Measurements from ENCODE around the gene SPTLC1.
"Not testable (repeated sequence)": the region's sequence is repeated elsewhere in the genome, so short reads cannot be mapped to it uniquely, and the experiment has no call there.

Gene SPTLC1

GRCh38 chr9:92019658-92020057 lies 95.6 kb downstream of the SPTLC1 start:
- Mint-ChIP-seq H3K9me3 (peaks cover 9% of the 10 kb centered on the region), H3K27ac (no peak overlapping the region), H3K27me3 (no peaks in the 10 kb centered on the region), H3K4me3 (no peak overlapping the region), H3K4me1 (no peaks in the 10 kb centered on the region), H3K36me3 (no peaks in the 10 kb centered on the region)
- no peak for DNase-seq (ENCODE audit: low spot score in 2 of 2)
- ATAC-seq (ENCODE audit: low read depth), result no peak

DNA sequence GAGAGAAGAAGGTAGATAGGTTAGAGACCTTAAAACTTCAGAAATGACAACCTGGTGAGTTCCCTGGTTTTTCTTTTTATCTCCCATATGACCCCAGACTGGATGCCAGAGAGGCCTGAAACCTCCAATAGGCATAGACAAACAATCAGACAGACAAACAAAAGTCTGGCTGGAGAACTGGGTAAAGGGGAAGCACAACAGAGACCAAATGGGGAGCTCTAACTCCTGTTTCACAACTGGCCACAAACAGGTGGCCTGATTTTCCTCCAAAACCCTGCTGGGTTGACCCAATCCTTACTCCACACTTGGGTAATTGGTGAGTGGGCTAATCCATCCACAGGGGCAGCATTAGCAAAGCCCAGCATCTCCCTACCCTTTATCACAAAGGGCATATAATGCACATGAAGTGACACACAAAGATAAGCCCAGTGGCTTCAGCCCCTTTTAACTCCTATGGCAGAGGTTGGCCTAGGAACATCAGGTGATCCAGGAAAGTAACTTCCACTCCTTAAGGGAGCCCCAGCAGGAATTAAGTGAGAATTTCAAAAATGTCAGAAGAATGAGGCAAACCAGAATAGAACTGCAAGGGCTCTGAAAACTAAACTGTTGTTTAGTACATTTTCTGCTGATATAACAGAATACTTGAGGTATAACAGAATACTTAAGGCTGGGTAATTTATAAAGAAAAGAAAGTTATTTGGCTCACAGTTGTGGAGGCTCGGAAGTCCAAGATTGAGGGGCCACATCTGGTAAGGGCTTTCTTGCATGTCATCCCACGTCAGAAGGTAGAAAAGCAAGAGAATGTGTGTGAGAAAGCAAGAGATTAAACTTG lies 104.3 kb downstream of the SPTLC1 start:
- ATAC-seq (ENCODE audit: low read depth) (no peak), DNase-seq (ENCODE audit: low spot score in 2 of 2) (no peak)
- Mint-ChIP-seq H3K4me3 (no peak overlapping the region), H3K9me3 (peaks cover 9% of the 10 kb centered on the region), H3K27ac (no peak overlapping the region), H3K27me3 (peaks cover 7% of the 10 kb centered on the region), H3K36me3 (no peaks in the 10 kb centered on the region), H3K4me1 (no peaks in the 10 kb centered on the region)

GRCh38 chr9:92010253-92010652 lies 105.0 kb downstream of the SPTLC1 start:
- not testable (repeated sequence) for H3K4me3 Mint-ChIP-seq

GRCh38 chr9:92008041-92008440 lies 107.2 kb downstream of the SPTLC1 start:
- H3K9me3 Mint-ChIP-seq, result no peaks in the 10 kb centered on the region

More at GRCh38 chr9:92010253-92010652, 105.0 kb downstream of the SPTLC1 start:
- DNase-seq (ENCODE audit: low spot score in 2 of 2); H3K9me3 Mint-ChIP-seq; H3K36me3 Mint-ChIP-seq; ATAC-seq (ENCODE audit: low read depth); H3K27ac Mint-ChIP-seq; H3K4me1 Mint-ChIP-seq; H3K27me3 Mint-ChIP-seq: not testable (repeated sequence)

GRCh38 chr9:92004045-92004392 lies 111.2 kb downstream of the SPTLC1 start:
- ATAC-seq (ENCODE audit: low read depth) (no peak), DNase-seq (ENCODE audit: low spot score in 2 of 2) (no peak)
- peaks cover 5% of the 10 kb centered on the region for H3K27me3 Mint-ChIP-seq
- H3K36me3 Mint-ChIP-seq, result no peaks in the 10 kb centered on the region
- no peak overlapping the region for H3K4me3 Mint-ChIP-seq
- H3K4me1 Mint-ChIP-seq, result no peaks in the 10 kb centered on the region
- H3K27ac Mint-ChIP-seq, result no peak overlapping the region
- no peaks in the 10 kb centered on the region for H3K9me3 Mint-ChIP-seq

More at GRCh38 chr9:92008041-92008440, 107.2 kb downstream of the SPTLC1 start:
- ATAC-seq (ENCODE audit: low read depth) (no peak), DNase-seq (ENCODE audit: low spot score in 2 of 2) (no peak)
- Mint-ChIP-seq H3K36me3 (no peaks in the 10 kb centered on the region), H3K27ac (no peak overlapping the region), H3K4me1 (no peaks in the 10 kb centered on the region), H3K27me3 (peaks cover 7% of the 10 kb centered on the region), H3K4me3 (no peak overlapping the region)

DNA sequence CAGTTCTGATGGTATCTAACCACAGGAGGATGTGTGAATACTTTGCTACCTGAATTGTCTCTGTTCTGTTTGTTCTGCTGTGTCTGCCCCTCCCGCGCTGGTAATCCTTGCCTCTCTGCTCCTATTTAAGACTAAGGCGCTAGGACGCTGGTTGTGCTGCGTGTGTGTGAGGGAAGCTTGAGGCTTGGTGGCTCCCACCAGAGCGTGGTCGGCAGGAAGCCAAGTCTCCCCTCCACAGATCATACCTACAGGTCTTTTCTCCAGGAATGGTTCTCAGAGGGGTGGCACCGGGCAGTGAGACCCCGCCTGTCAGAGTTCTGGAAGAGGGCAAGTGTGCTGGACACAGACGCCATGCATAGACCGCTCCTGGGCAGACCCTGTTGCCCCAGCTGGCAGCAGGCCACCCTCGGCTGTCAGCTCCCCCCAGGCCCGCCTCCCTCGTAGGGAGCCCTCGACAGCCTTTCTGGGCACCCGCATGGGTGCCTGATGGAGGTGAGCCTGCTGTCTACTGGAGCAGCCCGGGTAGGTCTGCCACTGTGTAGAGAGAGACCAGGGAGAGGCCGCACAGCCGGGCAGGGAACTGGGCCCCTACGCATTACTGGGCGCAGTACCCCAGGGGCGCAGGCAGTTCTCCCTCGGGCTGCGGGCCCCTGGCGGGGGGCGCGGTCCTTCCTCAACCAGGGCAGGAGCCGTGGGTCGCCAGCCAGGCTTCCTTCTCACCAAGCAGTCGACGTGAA lies 111.7 kb downstream of the SPTLC1 start:
- H3K4me1 Mint-ChIP-seq, result no peaks in the 10 kb centered on the region
- no peaks in the 10 kb centered on the region for H3K36me3 Mint-ChIP-seq
- no peak for ATAC-seq (ENCODE audit: low read depth)
- H3K4me3 Mint-ChIP-seq, result no peak overlapping the region
- H3K27me3 Mint-ChIP-seq, result peaks cover 3% of the 10 kb centered on the region
- H3K9me3 Mint-ChIP-seq, result no peaks in the 10 kb centered on the region
- H3K27ac Mint-ChIP-seq, result no peak overlapping the region
- DNase-seq (ENCODE audit: low spot score in 2 of 2), result no peak

DNA sequence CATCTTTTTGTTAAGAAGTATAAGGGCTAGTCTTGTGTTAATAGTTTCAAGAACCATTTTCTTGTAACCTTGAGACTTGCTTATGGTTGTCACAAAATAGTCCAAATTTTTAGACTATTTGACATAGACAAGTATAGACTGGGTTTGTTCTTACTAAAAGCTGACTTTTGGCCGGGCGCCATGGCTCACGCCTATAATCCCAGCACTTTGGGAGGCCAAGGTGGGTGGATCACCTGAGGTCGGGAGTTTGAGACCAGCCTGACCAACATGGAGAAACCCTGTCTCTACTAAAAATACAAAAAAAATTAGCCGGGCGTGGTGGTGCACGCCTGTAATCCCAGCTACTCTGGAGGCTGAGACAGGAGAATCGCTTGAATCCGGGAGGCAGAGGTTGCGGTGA lies 113.3 kb downstream of the SPTLC1 start:
- not testable (repeated sequence) for ATAC-seq (ENCODE audit: low read depth)

DNA sequence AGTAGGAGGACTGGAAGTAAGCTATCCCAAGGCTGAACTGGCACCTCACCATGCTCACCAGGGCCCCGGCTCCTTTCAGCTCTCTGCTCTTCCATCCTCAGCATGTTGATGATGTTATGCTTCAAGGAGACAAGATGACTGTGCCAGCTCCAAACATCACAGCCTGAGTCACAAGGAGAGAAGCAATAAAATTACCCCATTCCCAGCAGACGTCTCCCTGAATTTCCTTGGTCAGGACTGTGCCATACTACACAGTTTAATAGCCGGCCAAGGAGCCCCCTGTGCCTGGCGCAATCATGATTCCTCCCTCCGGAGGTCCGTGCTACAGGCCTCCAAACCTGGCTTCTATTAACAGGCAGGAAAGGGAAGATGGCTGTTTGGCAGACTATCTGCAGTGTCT lies 114.0 kb downstream of the SPTLC1 start:
- no peaks in the 10 kb centered on the region for H3K36me3 Mint-ChIP-seq
- DNase-seq (ENCODE audit: low spot score in 2 of 2), result no peak
- H3K4me1 Mint-ChIP-seq, result no peaks in the 10 kb centered on the region
- H3K27me3 Mint-ChIP-seq, result peaks cover 2% of the 10 kb centered on the region
- no peak overlapping the region for H3K27ac Mint-ChIP-seq
- H3K9me3 Mint-ChIP-seq, result no peaks in the 10 kb centered on the region
- no peak overlapping the region for H3K4me3 Mint-ChIP-seq
- no peak for ATAC-seq (ENCODE audit: low read depth)

More for the DNA sequence above, 113.3 kb downstream of the SPTLC1 start:
- not testable (repeated sequence) for DNase-seq (ENCODE audit: low spot score in 2 of 2); H3K36me3 Mint-ChIP-seq; H3K27me3 Mint-ChIP-seq; H3K4me1 Mint-ChIP-seq; H3K27ac Mint-ChIP-seq; H3K9me3 Mint-ChIP-seq; H3K4me3 Mint-ChIP-seq

DNA sequence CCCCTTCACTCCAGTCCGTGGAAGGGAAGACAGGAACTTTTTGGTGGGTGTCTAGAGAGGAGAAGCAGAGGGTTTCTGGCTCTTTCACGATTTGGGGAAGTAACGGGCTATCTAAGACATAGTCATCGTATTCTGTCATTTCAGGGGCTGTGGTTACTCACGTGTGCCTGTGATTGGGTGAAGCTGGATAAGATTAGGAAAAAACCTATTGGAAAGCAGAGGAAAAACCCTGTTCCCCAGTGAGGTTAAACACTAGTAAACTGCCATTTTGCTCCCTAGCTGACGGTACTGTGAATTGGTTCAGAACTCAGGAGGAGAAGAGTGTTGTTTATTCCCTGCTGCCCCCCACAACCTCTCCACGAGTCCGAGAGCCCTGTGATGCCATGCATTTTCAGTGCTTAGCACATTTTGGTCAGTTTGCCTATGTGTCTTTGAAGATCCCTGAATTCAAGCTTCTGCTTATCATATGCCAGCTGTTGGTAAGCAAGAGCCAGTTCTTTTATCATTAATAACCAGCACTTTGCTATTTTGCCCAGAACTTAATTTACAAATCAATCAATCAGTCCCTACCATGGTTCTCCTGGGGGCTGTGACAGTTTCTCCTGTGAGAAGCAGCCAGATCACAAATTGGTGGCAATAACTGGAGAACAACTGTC lies 120.1 kb downstream of the SPTLC1 start:
- ATAC-seq (ENCODE audit: low read depth) (no peak), DNase-seq (ENCODE audit: low spot score in 2 of 2) (no peak)
- H3K27ac Mint-ChIP-seq, result no peak overlapping the region
- H3K36me3 Mint-ChIP-seq, result no peaks in the 10 kb centered on the region
- peaks cover 7% of the 10 kb centered on the region for H3K27me3 Mint-ChIP-seq
- H3K4me3 Mint-ChIP-seq, result no peak overlapping the region
- H3K4me1 Mint-ChIP-seq, result peaks cover 2% of the 10 kb centered on the region
- H3K9me3 Mint-ChIP-seq, result no peaks in the 10 kb centered on the region

DNA sequence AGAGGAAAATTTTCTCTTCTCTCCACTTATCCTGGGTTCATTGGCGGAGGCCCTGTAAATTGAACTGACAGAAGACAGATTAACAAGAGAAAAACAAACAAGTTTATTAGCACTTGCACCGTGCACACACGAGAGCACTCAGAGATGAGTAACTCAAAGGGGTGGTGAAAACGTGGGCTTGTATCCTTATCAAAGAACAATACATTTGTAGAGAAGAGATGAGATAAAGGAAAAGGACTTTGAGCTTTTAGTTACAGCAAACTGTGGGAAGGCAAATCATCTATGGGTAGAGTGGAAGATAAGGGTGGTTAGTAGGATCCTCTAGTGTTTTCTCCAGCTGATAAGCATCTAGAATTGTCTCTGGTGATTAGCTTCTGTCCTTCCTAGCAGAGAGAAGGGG lies 120.8 kb downstream of the SPTLC1 start:
- H3K4me3 Mint-ChIP-seq, result no peak overlapping the region
- peaks cover 7% of the 10 kb centered on the region for H3K27me3 Mint-ChIP-seq
- no peaks in the 10 kb centered on the region for H3K36me3 Mint-ChIP-seq
- no peaks in the 10 kb centered on the region for H3K9me3 Mint-ChIP-seq
- H3K4me1 Mint-ChIP-seq, result peaks cover 2% of the 10 kb centered on the region
- ATAC-seq (ENCODE audit: low read depth) (no peak), DNase-seq (ENCODE audit: low spot score in 2 of 2) (no peak)
- H3K27ac Mint-ChIP-seq, result no peak overlapping the region

GRCh38 chr9:91992461-91993041 lies 122.7 kb downstream of the SPTLC1 start:
- no peak for ATAC-seq (ENCODE audit: low read depth)
- H3K27me3 Mint-ChIP-seq, result peaks cover 7% of the 10 kb centered on the region

DNA sequence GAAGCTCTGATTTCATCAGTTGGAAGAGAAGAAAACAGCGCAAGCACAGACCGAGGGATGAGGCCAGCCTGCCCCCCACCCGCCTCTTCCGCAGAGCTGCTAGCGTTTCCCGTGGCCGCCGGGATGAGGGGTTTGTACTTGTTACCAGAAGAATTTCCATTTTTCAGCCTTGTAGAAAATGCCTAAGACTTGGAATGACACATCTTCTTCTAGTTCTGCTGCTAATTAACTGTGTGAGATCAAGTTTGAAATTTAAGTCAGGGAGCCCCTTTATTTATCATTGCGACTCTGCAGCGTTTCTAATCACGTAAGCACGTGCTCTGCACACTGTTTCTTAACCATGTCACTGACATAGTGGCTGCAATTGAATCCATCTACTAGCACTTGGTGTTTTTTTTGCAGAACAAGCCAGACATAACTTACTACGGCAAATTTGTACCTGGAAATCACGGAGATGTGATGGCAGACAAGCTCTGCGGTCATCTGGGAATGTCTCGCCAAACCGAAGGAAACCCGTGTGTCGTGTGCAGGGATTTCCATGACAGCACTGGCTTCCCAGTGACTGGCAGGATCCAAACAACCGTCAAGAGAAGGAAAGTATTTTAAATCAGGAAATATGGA lies 123.4 kb downstream of the SPTLC1 start:
- Mint-ChIP-seq H3K27me3 (peaks cover 7% of the 10 kb centered on the region), H3K36me3 (no peaks in the 10 kb centered on the region), H3K4me3 (no peak overlapping the region), H3K4me1 (peaks cover 2% of the 10 kb centered on the region), H3K9me3 (no peaks in the 10 kb centered on the region), H3K27ac (no peak overlapping the region)
- no peak for ATAC-seq (ENCODE audit: low read depth)
- no peak for DNase-seq (ENCODE audit: low spot score in 2 of 2)

More at GRCh38 chr9:91992461-91993041, 122.7 kb downstream of the SPTLC1 start:
- Mint-ChIP-seq H3K4me3 (no peak overlapping the region), H3K4me1 (peaks cover 2% of the 10 kb centered on the region), H3K36me3 (no peaks in the 10 kb centered on the region), H3K27ac (no peak overlapping the region), H3K9me3 (no peaks in the 10 kb centered on the region)
- DNase-seq (ENCODE audit: low spot score in 2 of 2), result no peak

- Mint-ChIP-seq H3K4me1 (no peaks in the 10 kb centered on the region), H3K27me3 (peaks cover 2% of the 10 kb centered on the region), H3K9me3 (no peaks in the 10 kb centered on the region), H3K36me3 (no peaks in the 10 kb centered on the region), H3K27ac (no peak overlapping the region), H3K4me3 (no peak overlapping the region)
- DNase-seq (ENCODE audit: low spot score in 2 of 2) (no peak), ATAC-seq (ENCODE audit: low read depth) (no peak)
Measured at GRCh38 chr9:91986248-91986647, 129.0 kb downstream of the SPTLC1 start.

Measured in memory B cell (primary cell).